SK-N-SH treated with all-trans-retinoic acid at 6 μM for 48 hours (cell line): ENCODE measurements around the gene CELF4.

Source experiments
- ATAC-seq: fragments of 200-7000 bp; cut with Tn5 transposase; 3 replicates; pipeline ENCODE4 v1.9.1; 2020; ENCODE audit warnings: mild to moderate bottlenecking, moderate library complexity
- ARNTL ChIP-seq: fragments of 450-650 bp; formaldehyde crosslinking; IDR thresholded peaks from 2 replicates; pipeline ENCODE4 v1.5.0; 2020; ENCODE audit warnings: low read depth, mild to moderate bottlenecking, moderate library complexity, borderline replicate concordance
- BACH2 ChIP-seq: fragments of 250-450 bp; sonication (Bioruptor Pico); IDR thresholded peaks from 2 replicates; pipeline ENCODE4 v1.9.0; 2021; ENCODE audit warnings: mild to moderate bottlenecking, borderline replicate concordance
- CREB5 ChIP-seq: fragments of 250-450 bp; sonication (Bioruptor Pico); IDR thresholded peaks from 2 replicates; pipeline ENCODE4 v1.5.1; 2020; ENCODE audit warnings: low read depth, mild to moderate bottlenecking, moderate library complexity
- ESRRG ChIP-seq: fragments of 250-450 bp; sonication (Bioruptor Pico); IDR thresholded peaks from 2 replicates; pipeline ENCODE4 v1.6.1; 2021; ENCODE audit warnings: mild to moderate bottlenecking
- GLIS3 ChIP-seq: fragments of 250-450 bp; sonication (Bioruptor Pico); IDR thresholded peaks from 2 replicates; pipeline ENCODE4 v1.5.0; 2020; ENCODE audit warnings: mild to moderate bottlenecking, moderate library complexity
- OSR1 ChIP-seq: fragments of 250-450 bp; sonication (Bioruptor Pico); IDR thresholded peaks from 2 replicates; pipeline ENCODE4 v1.8.0; 2022; ENCODE audit warnings: moderate library complexity, mild to moderate bottlenecking, inconsistent platforms
- PATZ1 ChIP-seq: fragments of 250-450 bp; sonication (Bioruptor Pico); IDR thresholded peaks from 2 replicates; pipeline ENCODE4 v1.8.0; 2020; ENCODE audit warnings: mild to moderate bottlenecking, moderate library complexity, borderline replicate concordance
- POU6F1 ChIP-seq: fragments of 250-450 bp; sonication (Bioruptor Pico); IDR thresholded peaks from 2 replicates; pipeline ENCODE4 v1.8.0; 2021; ENCODE audit warnings: low read depth, mild to moderate bottlenecking, moderate library complexity, borderline replicate concordance
- PPARA ChIP-seq: fragments of 250-450 bp; sonication (Bioruptor Pico); IDR thresholded peaks from 2 replicates; pipeline ENCODE4 v1.5.0; 2020; ENCODE audit warnings: mild to moderate bottlenecking, borderline replicate concordance
- SNAI2 ChIP-seq: fragments of 250-450 bp; sonication (Bioruptor Pico); IDR thresholded peaks from 2 replicates; pipeline ENCODE4 v1.5.0; 2020; ENCODE audit warnings: mild to moderate bottlenecking, moderate library complexity
- TCF4 ChIP-seq: fragments of 250-450 bp; sonication (Bioruptor Pico); IDR thresholded peaks from 2 replicates; pipeline ENCODE4 v1.8.0; 2021; ENCODE audit warnings: mild to moderate bottlenecking, moderate library complexity, borderline replicate concordance
- TOX ChIP-seq: fragments of 250-450 bp; sonication (Bioruptor Pico); IDR thresholded peaks from 2 replicates; pipeline ENCODE4 v1.8.0; 2021; ENCODE audit warnings: mild to moderate bottlenecking, moderate library complexity, borderline replicate concordance
- TSHZ2 ChIP-seq: fragments of 250-450 bp; sonication (Bioruptor Pico); IDR thresholded peaks from 2 replicates; pipeline ENCODE4 v1.5.0; 2020; ENCODE audit warnings: mild to moderate bottlenecking, moderate library complexity
- ZC3H10 ChIP-seq: fragments of 250-450 bp; sonication (Bioruptor Pico); IDR thresholded peaks from 2 replicates; pipeline ENCODE4 v1.5.1; 2021; ENCODE audit warnings: mild to moderate bottlenecking, moderate library complexity
- ZFP3 ChIP-seq: fragments of 250-450 bp; sonication (Bioruptor Pico); IDR thresholded peaks from 2 replicates; pipeline ENCODE4 v1.5.0; 2020; ENCODE audit warnings: mild to moderate bottlenecking, moderate library complexity
- ZFP30 ChIP-seq: fragments of 450-650 bp; formaldehyde crosslinking; IDR thresholded peaks from 2 replicates; pipeline ENCODE4 v1.5.0; 2022; ENCODE audit warnings: mild to moderate bottlenecking, moderate library complexity
- ZNF565 ChIP-seq: fragments of 450-650 bp; formaldehyde crosslinking; conservative IDR thresholded peaks from 2 replicates; pipeline ENCODE4 v1.5.0; 2020; ENCODE audit warnings: low read depth, mild to moderate bottlenecking, moderate library complexity
- ZNF70 ChIP-seq: fragments of 450-650 bp; formaldehyde crosslinking; IDR thresholded peaks from 2 replicates; pipeline ENCODE4 v1.5.0; 2020; ENCODE audit warnings: mild to moderate bottlenecking, moderate library complexity

The CELF4 gene

GRCh38 chr18:37541517-37541916 is 24.1 kb downstream of the CELF4 start:
- no peak for ATAC-seq
- no peak for TF ChIP-seq OSR1 (CRISPR knock-in tag)

GRCh38 chr18:37540424-37541138 is 25.0 kb downstream of the CELF4 start:
- TF ChIP-seq ZFP3: no peak
- no peak for TF ChIP-seq ARNTL (CRISPR knock-in tag)
- no peak for TF ChIP-seq CREB5 (CRISPR knock-in tag)
- TF ChIP-seq TCF4 (CRISPR knock-in tag): no peak
- no peak for TF ChIP-seq ZNF565 (CRISPR knock-in tag)
- no peak for TF ChIP-seq POU6F1 (CRISPR knock-in tag)
- no peak for TF ChIP-seq ZC3H10 (CRISPR knock-in tag)
- TF ChIP-seq ZNF70 (CRISPR knock-in tag): no peak
- TF ChIP-seq ESRRG: no peak
- TF ChIP-seq TSHZ2 (CRISPR knock-in tag): no peak
- TF ChIP-seq GLIS3: no peak
- TF ChIP-seq TOX: no peak
- no peak for TF ChIP-seq PATZ1 (CRISPR knock-in tag)
- TF ChIP-seq OSR1 (CRISPR knock-in tag): no peak
- no peak for TF ChIP-seq PPARA (CRISPR knock-in tag)
- no peak for TF ChIP-seq SNAI2 (CRISPR knock-in tag)
- TF ChIP-seq ZFP30 (CRISPR knock-in tag): no peak
- ATAC-seq: no peak

- TF ChIP-seq CREB5 (CRISPR knock-in tag): no peak
- TF ChIP-seq PPARA (CRISPR knock-in tag): no peak
- TF ChIP-seq TOX: no peak
- TF ChIP-seq ARNTL (CRISPR knock-in tag): no peak
- TF ChIP-seq ZNF565 (CRISPR knock-in tag): no peak
- no peak for TF ChIP-seq OSR1 (CRISPR knock-in tag)
- no peak for TF ChIP-seq TCF4 (CRISPR knock-in tag)
- TF ChIP-seq BACH2 (CRISPR knock-in tag): no peak
- no peak for TF ChIP-seq ZFP3
- no peak for ATAC-seq
These were observed 26.4 kb downstream of the CELF4 start for GRCh38 chr18:37539236-37539635.
